ENCODE data around the gene SLC39A1.
A peak's percentile ranks its signal among the peaks of the same experiment; 100 is the strongest.

The SLC39A1 gene

GRCh38 chr1:153937331-153937730, 26.0 kb downstream of the SLC39A1 start:
- ATAC-seq (replicated peaks) (no peak), DNase-seq (no peak)
- Mint-ChIP-seq H3K4me3 (no peak overlapping the region), H3K9me3 (no peaks in the 10 kb centered on the region), H3K4me1 (peaks cover 22 to 36% of the 10 kb centered on the region in 2 donors), H3K27ac (peak overlapping the region; percentile 59), H3K36me3 (peaks cover 61 to 75% of the 10 kb centered on the region in 2 donors), H3K27me3 (no peaks in the 10 kb centered on the region)

DNA sequence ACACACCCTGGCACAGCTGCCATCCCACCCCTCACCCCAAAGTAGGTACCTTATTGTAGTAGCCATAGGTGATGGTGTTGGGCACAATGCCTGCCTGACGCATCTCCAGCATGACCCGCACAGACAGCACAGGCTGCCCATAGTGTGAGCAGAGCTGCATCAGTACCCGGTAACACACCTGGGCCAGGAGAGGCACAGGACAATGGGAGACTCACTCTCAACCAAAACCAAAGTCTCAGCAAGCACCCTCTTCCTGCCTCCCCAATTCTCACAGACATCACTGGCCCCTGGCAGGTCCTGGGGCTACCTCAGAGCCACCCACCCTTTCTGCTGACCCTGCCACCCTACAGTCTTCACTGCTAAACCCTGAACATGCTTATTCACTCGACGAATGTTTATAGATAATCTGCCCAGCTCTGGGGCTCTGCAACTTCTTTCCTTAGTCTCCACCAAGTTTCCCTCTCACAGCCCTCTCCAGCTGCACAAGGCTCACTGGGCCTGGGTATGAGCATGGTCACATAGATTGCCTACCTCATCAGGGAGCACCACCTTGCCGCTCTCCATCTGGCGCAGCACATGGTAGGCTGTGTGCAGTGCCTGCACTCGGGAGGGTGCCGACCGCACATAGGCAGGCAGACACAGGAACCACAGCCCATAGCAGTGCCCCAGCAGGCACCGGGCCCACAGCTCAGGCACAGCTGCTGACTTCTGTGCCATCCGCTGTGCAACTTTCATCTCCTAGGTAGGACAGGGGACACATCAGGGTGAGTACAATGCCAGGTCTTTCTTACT, 27.1 kb downstream of the SLC39A1 start:
- Mint-ChIP-seq H3K4me3 (no peak overlapping the region), H3K9me3 (no peaks in the 10 kb centered on the region), H3K27me3 (no peaks in the 10 kb centered on the region), H3K36me3 (peaks cover 64 to 72% of the 10 kb centered on the region in 2 donors), H3K27ac (peak overlapping the region; percentile 76), H3K4me1 (peaks cover 18 to 38% of the 10 kb centered on the region in 2 donors)
- ATAC-seq (replicated peaks) (no peak), DNase-seq (no peak)

GRCh38 chr1:153934746-153935145, 28.6 kb downstream of the SLC39A1 start:
- H3K27ac Mint-ChIP-seq = no peak overlapping the region
- DNase-seq (no peak), ATAC-seq (replicated peaks) (no peak)
- peaks cover 13 to 26% of the 10 kb centered on the region in 2 donors for H3K4me1 Mint-ChIP-seq
- H3K27me3 Mint-ChIP-seq = no peaks in the 10 kb centered on the region
- no peaks in the 10 kb centered on the region for H3K9me3 Mint-ChIP-seq
- no peak overlapping the region for H3K4me3 Mint-ChIP-seq
- peaks cover 59 to 69% of the 10 kb centered on the region in 2 donors for H3K36me3 Mint-ChIP-seq

GRCh38 chr1:153933955-153934354, 29.4 kb downstream of the SLC39A1 start:
- Mint-ChIP-seq H3K27ac (peak overlapping the region; percentile 53), H3K9me3 (no peaks in the 10 kb centered on the region), H3K27me3 (no peaks in the 10 kb centered on the region), H3K4me1 (peaks cover 15 to 23% of the 10 kb centered on the region in 2 donors), H3K4me3 (no peak overlapping the region), H3K36me3 (peaks cover 56 to 65% of the 10 kb centered on the region in 2 donors)
- ATAC-seq (replicated peaks) = no peak
- no peak for DNase-seq

DNA sequence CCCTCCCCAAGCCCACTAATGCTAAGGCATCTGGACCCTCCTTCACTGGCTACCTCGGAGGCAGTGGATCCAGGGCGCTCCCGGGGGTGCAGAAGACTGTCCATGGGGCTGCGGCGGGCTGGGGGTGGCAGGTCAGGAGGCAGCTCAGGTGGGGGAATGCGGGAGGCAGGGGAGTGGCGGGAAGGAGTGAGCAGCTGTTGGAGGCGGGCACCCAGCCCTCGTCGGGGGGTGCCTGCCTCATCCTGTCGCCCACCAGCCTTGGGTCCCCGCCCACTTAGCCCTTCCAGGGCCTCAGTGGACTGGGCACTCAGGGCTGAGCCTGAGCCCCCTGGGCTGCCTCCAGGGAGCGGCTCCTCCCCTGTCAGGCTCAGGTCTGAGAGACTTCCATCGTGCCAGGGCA, 29.9 kb downstream of the SLC39A1 start:
- H3K27me3 Mint-ChIP-seq = no peaks in the 10 kb centered on the region
- H3K9me3 Mint-ChIP-seq = no peaks in the 10 kb centered on the region
- H3K4me1 Mint-ChIP-seq = peaks cover 21 to 26% of the 10 kb centered on the region in 2 donors
- peaks cover 57 to 64% of the 10 kb centered on the region in 2 donors for H3K36me3 Mint-ChIP-seq
- ATAC-seq (replicated peaks) = no peak
- H3K27ac Mint-ChIP-seq = no peak overlapping the region
- no peak for DNase-seq
- H3K4me3 Mint-ChIP-seq = no peak overlapping the region

DNA sequence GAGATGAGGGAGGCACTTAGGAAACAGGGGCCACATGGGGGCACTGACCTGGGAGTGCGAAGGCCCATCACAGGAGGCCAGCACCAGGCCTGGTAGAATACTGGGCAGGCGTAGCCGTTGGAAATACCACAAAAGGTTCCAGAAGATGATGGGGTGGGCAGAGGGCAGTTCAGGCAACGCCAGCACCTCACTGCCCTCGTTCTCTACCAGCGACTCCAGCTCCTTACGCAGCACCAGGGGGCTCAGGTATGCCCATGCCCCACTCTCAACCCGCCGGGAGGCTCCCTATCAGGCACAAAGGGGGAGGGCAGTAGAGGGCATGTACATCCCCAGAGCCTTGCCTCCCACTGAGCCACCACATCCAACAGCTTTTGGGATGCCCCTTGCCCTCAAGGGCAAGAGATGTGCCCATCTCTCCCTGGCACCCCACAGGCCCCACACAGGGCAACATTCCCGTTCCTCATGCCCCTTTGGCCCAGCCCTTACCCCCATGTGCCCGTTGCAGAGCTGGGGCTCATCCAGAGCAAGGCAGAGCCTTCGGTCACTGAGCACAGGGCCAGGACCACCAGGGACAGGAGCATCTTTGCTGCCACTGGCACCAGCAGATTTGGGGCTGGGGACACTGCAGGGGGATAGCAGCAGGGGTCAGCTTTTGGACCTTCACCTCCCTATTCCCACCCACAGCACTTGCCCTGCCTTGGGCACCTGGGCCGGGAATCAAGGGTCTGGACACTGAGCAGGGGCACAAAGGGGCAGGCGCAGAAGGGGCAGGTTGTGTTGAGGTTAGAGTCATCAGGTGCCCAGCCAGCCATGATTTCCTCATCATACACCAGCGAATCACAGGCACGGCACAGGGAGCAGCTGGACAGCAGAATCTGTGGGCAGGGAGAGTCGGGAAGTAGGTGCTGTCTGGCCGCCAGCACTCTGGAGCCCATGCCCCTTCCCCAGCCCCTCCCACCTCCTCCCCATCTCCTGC, 30.9 kb downstream of the SLC39A1 start:
- no peak for DNase-seq
- Mint-ChIP-seq H3K27ac (peak overlapping the region; percentile 81), H3K9me3 (no peaks in the 10 kb centered on the region), H3K4me1 (peaks cover 25 to 33% of the 10 kb centered on the region in 2 donors), H3K4me3 (no peak overlapping the region), H3K36me3 (peaks cover 51 to 62% of the 10 kb centered on the region in 2 donors), H3K27me3 (no peaks in the 10 kb centered on the region)
- ATAC-seq (replicated peaks) = no peak

DNA sequence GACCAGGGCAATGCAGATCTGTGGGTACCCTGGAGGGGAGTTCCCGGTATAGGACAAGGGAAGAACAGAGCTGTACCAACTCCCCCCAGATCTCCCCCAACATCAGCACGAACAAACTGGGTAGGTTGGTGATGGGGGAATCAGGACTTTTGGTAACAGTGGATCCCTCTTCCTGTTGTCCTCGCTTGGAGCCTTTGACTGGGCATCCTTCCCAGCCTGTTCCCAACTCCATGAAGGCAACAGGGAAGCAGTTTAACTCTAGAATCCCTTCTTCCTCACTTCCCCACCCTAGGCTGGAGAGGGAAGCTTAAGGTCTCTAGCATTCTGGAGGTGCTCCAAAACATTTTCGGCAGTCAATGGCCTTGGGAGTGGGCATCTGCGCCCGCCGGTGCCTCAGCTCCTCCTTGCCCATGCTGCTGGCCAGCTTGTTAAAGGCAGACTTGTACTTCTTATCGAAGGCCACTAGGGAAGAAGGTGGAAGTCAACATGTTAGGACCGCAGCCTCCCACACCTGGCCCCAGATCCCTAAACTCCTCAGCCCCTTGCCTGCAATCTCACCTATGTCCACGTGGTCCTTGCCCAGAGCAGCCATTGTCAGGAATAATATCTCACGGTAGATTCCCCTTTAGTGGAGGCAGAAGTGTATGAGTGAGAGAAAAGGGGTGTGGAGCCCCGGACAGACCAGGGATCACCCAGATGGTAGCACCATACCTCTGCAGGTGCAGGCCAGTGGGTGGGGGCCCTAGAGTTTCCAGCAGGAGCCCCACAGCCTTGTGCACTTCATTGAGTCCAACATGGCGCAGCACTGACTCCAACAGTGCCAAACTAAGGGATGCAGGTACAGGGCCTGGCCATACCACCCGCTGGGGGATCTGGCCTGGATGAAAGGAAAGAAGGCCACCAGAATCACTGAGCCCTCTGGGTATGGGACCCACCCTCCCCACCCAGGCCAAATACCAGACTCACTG, 33.1 kb downstream of the SLC39A1 start:
- ATAC-seq (replicated peaks) (no peak), DNase-seq (no peak)
- H3K36me3 Mint-ChIP-seq = peaks cover 36 to 48% of the 10 kb centered on the region in 2 donors
- no peaks in the 10 kb centered on the region for H3K9me3 Mint-ChIP-seq
- H3K4me3 Mint-ChIP-seq = no peak overlapping the region
- H3K4me1 Mint-ChIP-seq = peaks cover 19 to 33% of the 10 kb centered on the region in 2 donors
- H3K27ac Mint-ChIP-seq = peak overlapping the region; percentile 25
- H3K27me3 Mint-ChIP-seq = no peaks in the 10 kb centered on the region

- peaks cover 18 to 30% of the 10 kb centered on the region in 2 donors for H3K4me1 Mint-ChIP-seq
- peak overlapping the region; percentile 95 for H3K27ac Mint-ChIP-seq
- ATAC-seq (replicated peaks) (no peak), DNase-seq (no peak)
- H3K36me3 Mint-ChIP-seq = peaks cover 31 to 41% of the 10 kb centered on the region in 2 donors
- no peak overlapping the region for H3K4me3 Mint-ChIP-seq
- H3K27me3 Mint-ChIP-seq = no peaks in the 10 kb centered on the region
- H3K9me3 Mint-ChIP-seq = no peaks in the 10 kb centered on the region
These were observed 33.9 kb downstream of the SLC39A1 start for GRCh38 chr1:153929426-153929825.

GRCh38 chr1:153928791-153929341, 34.5 kb downstream of the SLC39A1 start:
- Mint-ChIP-seq H3K4me3 (no peak overlapping the region), H3K27me3 (no peaks in the 10 kb centered on the region), H3K27ac (peak overlapping the region; percentile 95), H3K9me3 (no peaks in the 10 kb centered on the region), H3K36me3 (peaks cover 26 to 38% of the 10 kb centered on the region in 2 donors), H3K4me1 (peaks cover 16 to 32% of the 10 kb centered on the region in 2 donors)
- ATAC-seq (replicated peaks) (no peak), DNase-seq (no peak)

- Mint-ChIP-seq H3K4me1 (peaks cover 16 to 32% of the 10 kb centered on the region in 2 donors), H3K36me3 (peaks cover 24 to 36% of the 10 kb centered on the region in 2 donors), H3K27ac (peak overlapping the region; percentile 95), H3K9me3 (no peaks in the 10 kb centered on the region), H3K27me3 (no peaks in the 10 kb centered on the region), H3K4me3 (peak overlapping the region in 1 of 2 donors; percentile 39)
- ATAC-seq (replicated peaks) = peak in 1 of 2 donors; percentile 69
- no peak for DNase-seq
These were observed 35.1 kb downstream of the SLC39A1 start for GRCh38 chr1:153928245-153928644.

DNA sequence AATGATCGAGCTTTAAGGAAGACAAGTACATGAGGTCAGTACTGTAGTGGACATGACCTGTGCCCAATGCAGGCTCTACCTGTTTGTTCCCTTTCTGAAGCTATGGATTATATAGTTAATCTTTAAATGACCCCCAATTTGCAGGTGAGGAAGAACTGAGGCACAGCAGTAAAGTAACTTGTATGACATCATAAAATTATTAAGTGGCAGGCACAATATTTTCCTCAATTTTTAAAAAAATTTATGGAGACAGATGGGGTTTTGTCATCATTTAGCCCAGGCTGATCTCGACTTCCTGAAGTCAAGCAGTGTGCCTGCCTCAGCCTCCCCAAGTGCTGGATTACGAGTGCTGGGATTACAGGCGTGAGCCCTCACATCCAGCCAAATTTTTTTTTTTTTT, 36.9 kb downstream of the SLC39A1 start:
- peaks cover 19 to 25% of the 10 kb centered on the region in 2 donors for H3K4me1 Mint-ChIP-seq
- H3K4me3 Mint-ChIP-seq = no peak overlapping the region
- DNase-seq (no peak), ATAC-seq (replicated peaks) (no peak)
- no peaks in the 10 kb centered on the region for H3K9me3 Mint-ChIP-seq
- H3K27ac Mint-ChIP-seq = no peak overlapping the region
- H3K36me3 Mint-ChIP-seq = peaks cover 20 to 31% of the 10 kb centered on the region in 2 donors
- H3K27me3 Mint-ChIP-seq = no peaks in the 10 kb centered on the region

GRCh38 chr1:153922972-153923925, 40.1 kb downstream of the SLC39A1 start, which contains the start of gene GATAD2B:
TSS of gene GATAD2B (minus strand) at chr1:153922972. CDS start at chr1:153828347, 94,625 bp downstream.
- Mint-ChIP-seq H3K36me3 (peaks cover 7 to 20% of the 10 kb centered on the region in 2 donors), H3K4me1 (peaks cover 25 to 44% of the 10 kb centered on the region in 2 donors), H3K27ac (peak within 1 kb of the TSS; percentile 99), H3K9me3 (no peaks in the 10 kb centered on the region), H3K4me3 (peak within 1 kb of the TSS; percentile 84 to 98), H3K27me3 (no peaks in the 10 kb centered on the region)
- ATAC-seq (replicated peaks) = peak; percentile 92 to 94
- DNase-seq = peak; percentile 100

Data from stimulated activated naive B cell treated with anti-CD40 and anti-IgM and Interleukin-4, amounts not matched to agents 10 μg/mL and 1 μg/mL and 100 μg/mL, for 72 hours (primary cell).